ENCODE measurements around the gene LIMCH1. TPM values are rescaled to one million over a fixed set of nuclear protein-coding genes. Genes with fewer than 3 reads are reported as not detected.

Gene LIMCH1
- total and polyA plus RNA-seq, 7 donors: 0.46 to 26.0 (median 6.7) TPM

DNA sequence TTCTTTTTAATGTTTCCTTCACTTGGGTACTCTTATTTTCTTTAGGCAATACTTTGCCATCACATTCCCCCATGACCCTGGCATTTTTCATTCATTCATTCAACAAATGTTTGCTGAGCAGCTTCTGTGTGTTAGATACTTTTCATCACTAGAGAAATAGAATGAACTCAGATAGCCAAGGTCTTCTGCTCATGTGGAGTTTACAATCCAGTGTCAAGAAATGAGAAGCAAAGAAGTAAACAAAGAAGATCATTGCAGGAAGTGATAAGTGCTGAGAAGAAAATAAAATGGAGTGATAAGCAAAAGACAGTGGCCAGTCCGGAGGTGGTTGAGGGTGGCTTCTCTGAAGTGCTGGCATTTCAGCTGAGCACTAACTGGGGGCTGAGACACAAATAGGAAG lies 63.1 kb downstream of the LIMCH1 start:
- no peak for TF ChIP-seq POLR2A (IDR thresholded peaks at IDR 0.05)
- WGBS, 2 donors: 28 to 39% methylated on average over 1 of the region's 1 CpG
- Histone ChIP-seq H3K4me3 (no peak overlapping the region), H3K27me3 (no peaks in the 10 kb centered on the region), H3K27ac (no peak overlapping the region), H3K36me3 (no peaks in the 10 kb centered on the region), H3K9me3 (no peaks in the 10 kb centered on the region), H3K4me1 (peaks cover 0 to 38% (median 18%) of the 10 kb centered on the region in 4 donors)
- intact Hi-C loops (cut with DNase I): no loop called here
- DNase-seq: no peak

DNA sequence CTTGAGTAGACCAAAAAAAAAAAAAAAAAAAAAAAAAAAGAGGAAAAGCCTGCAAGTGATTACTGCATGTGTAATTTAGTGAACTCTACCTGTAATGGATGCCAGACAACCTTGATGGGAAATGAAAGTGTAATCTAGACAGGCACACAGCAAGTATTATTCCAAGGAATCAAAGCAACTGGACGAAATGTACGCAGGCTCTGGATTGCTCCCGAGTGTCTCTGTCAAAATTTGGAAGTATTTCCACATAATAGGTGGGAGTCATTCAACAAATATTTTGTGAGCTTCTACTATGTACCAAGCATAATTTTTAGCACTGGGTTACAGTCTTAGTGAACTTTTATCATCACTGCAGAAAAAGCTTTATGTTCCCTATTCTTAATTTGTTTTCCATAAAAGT lies 64.2 kb downstream of the LIMCH1 start:
- TF ChIP-seq, protein P1, sequence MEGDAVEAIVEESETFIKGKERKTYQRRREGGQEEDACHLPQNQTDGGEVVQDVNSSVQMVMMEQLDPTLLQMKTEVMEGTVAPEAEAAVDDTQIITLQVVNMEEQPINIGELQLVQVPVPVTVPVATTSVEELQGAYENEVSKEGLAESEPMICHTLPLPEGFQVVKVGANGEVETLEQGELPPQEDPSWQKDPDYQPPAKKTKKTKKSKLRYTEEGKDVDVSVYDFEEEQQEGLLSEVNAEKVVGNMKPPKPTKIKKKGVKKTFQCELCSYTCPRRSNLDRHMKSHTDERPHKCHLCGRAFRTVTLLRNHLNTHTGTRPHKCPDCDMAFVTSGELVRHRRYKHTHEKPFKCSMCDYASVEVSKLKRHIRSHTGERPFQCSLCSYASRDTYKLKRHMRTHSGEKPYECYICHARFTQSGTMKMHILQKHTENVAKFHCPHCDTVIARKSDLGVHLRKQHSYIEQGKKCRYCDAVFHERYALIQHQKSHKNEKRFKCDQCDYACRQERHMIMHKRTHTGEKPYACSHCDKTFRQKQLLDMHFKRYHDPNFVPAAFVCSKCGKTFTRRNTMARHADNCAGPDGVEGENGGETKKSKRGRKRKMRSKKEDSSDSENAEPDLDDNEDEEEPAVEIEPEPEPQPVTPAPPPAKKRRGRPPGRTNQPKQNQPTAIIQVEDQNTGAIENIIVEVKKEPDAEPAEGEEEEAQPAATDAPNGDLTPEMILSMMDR (IDR thresholded peaks at IDR 0.05): no peak
- no peak for TF ChIP-seq POLR2A (IDR thresholded peaks at IDR 0.05)
- no peak for TF ChIP-seq EP300 (IDR thresholded peaks at IDR 0.05)
- TF ChIP-seq POLR2AphosphoS5 (IDR thresholded peaks at IDR 0.05): no peak
- no peaks in the 10 kb centered on the region for H3K9me3 ChIP-seq
- 89 to 94% methylated on average over 3 of the region's 3 CpGs for WGBS, 2 donors
- DNase-seq: no peak
- H3K4me3 ChIP-seq: no peak overlapping the region
- H3K4me1 ChIP-seq: peaks cover 0 to 38% (median 18%) of the 10 kb centered on the region in 4 donors
- H3K36me3 ChIP-seq: no peaks in the 10 kb centered on the region
- no peaks in the 10 kb centered on the region for H3K27me3 ChIP-seq
- no peak overlapping the region for H3K27ac ChIP-seq
- intact Hi-C loops (cut with DNase I): no loop called here

DNA sequence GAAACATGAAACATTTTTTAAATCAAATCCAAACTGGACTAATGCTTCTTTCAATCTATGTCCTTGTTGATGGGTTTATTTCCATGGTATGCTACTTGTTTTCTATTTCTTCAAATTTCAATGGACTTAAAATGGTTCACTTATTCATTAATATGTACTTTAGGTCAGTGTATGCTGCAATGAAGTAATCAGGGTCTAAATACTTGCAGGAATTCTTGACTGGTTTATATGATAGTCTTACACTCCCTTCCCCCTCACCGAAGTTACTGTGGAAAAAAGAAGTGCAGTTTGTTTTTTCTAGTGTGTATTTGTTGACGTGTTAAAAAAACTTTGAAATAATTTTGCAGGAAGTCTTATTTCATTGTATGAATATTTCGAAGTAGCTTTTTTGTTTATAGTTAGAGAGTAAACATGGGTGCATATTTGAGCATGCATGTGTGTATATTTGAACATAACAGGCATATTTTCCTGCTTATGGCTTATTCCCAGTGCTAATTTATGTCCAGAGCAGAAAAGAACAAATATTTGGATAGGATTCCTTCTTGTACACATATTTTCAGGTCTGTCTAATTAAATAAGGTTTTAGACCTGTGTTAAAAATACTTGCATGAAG lies 65.0 kb downstream of the LIMCH1 start:
- TF ChIP-seq, protein P1 (IDR thresholded peaks at IDR 0.05): no peak
- TF ChIP-seq POLR2AphosphoS5 (IDR thresholded peaks at IDR 0.05) (no peak), POLR2A (IDR thresholded peaks at IDR 0.05) (no peak), EP300 (IDR thresholded peaks at IDR 0.05) (no peak)
- WGBS, 2 donors: 68 to 73% methylated on average over 3 of the region's 3 CpGs
- Histone ChIP-seq H3K4me1 (peaks cover 0 to 38% (median 18%) of the 10 kb centered on the region in 4 donors), H3K27me3 (no peaks in the 10 kb centered on the region), H3K36me3 (no peaks in the 10 kb centered on the region), H3K4me3 (no peak overlapping the region), H3K9me3 (no peaks in the 10 kb centered on the region), H3K27ac (no peak overlapping the region)
- intact Hi-C loops (cut with DNase I): no loop called here
- DNase-seq: no peak

DNA sequence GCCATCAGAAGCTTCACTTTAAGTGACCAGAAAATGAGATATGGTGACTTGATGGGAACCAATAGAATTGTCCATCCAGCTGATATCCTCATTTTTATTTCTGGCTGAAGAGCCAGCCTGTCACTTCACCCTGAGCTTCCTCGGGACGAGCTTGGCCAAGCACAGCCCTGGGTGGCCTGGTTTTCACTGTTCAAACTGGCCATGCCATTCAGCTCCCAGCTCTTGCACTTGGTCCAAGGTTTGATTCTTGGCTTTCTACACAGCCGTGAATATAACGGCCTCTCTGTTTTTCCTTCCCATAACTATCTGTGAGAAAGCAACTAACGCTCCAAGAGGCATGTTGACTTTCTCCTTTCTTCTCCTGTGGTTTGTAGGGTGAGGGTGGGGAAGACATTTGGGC lies 71.9 kb downstream of the LIMCH1 start:
- Histone ChIP-seq H3K4me1 (peaks cover 0 to 49% (median 30%) of the 10 kb centered on the region in 4 donors), H3K9me3 (no peaks in the 10 kb centered on the region), H3K27me3 (no peaks in the 10 kb centered on the region), H3K4me3 (no peak overlapping the region), H3K36me3 (no peaks in the 10 kb centered on the region), H3K27ac (peak overlapping the region in 2 of 4 donors; percentile 24 to 64)
- WGBS, 2 donors: 94% methylated on average over 5 of the region's 5 CpGs
- TF ChIP-seq, protein P1 (IDR thresholded peaks at IDR 0.05): no peak
- TF ChIP-seq POLR2A (IDR thresholded peaks at IDR 0.05): no peak
- TF ChIP-seq POLR2AphosphoS5 (IDR thresholded peaks at IDR 0.05): no peak
- TF ChIP-seq EP300 (IDR thresholded peaks at IDR 0.05): no peak
- intact Hi-C loops (cut with DNase I): loop anchor here (5.0 kb wide), 1 partner anchor 248 kb away; no protein-coding TSS in a partner anchor
- DNase-seq: no peak

DNA sequence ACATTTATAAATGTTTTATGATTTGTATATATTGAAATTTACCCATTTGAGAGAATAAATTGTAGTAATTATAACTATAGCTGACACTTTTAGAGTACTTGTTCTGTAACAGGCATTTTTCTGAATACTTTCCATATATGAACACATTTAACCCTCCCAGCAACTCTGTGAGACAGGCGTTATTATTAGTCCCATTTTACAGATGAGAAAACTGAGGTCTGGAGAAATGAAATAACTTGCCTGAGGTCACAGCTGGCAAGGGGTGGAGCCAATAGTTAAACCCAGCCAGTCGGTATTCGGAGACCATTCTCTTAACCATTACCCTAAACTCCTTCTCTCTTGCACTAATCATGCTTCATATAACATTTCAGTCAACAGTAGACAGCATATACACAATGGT lies 72.5 kb downstream of the LIMCH1 start:
- H3K27ac ChIP-seq: peak overlapping the region in 1 of 4 donors; percentile 64
- 95 to 96% methylated on average over 3 of the region's 3 CpGs for WGBS, 2 donors

More for the DNA sequence above, 72.5 kb downstream of the LIMCH1 start:
- no peak for TF ChIP-seq POLR2A (IDR thresholded peaks at IDR 0.05)
- no peak for TF ChIP-seq EP300 (IDR thresholded peaks at IDR 0.05)
- TF ChIP-seq, protein P1 (IDR thresholded peaks at IDR 0.05): no peak
- no peak for TF ChIP-seq POLR2AphosphoS5 (IDR thresholded peaks at IDR 0.05)
- Histone ChIP-seq H3K4me3 (no peak overlapping the region), H3K36me3 (no peaks in the 10 kb centered on the region), H3K9me3 (no peaks in the 10 kb centered on the region), H3K27me3 (no peaks in the 10 kb centered on the region), H3K4me1 (peaks cover 0 to 51% (median 30%) of the 10 kb centered on the region in 4 donors)
- no peak for DNase-seq
- intact Hi-C loops (cut with DNase I): loop anchor here (5.0 kb wide), 1 partner anchor 248 kb away; no protein-coding TSS in a partner anchor
